ENCODE data around the gene CLEC4E.
"Not testable (repeated sequence)": the region's sequence is repeated elsewhere in the genome, so short reads cannot be mapped to it uniquely, and the experiment has no call there.

Gene CLEC4E

GRCh38 chr12:8546591-8546990 lies 5.9 kb upstream of the CLEC4E start:
- DNase-seq (ENCODE audit: low read depth) = no peak
- no peak overlapping the region for H3K4me3 ChIP-seq (ENCODE audit: control insufficient read depth, low read depth, low read length)
- no peak for TF ChIP-seq CTCF (IDR thresholded peaks at IDR 0.05; ENCODE audit: control insufficient read depth, insufficient read depth, low read depth, low read length, missing control alignments)

- no peak overlapping the region for H3K4me3 ChIP-seq (ENCODE audit: control insufficient read depth, low read depth, low read length)
- peak; percentile 17 for DNase-seq (ENCODE audit: low read depth)
- TF ChIP-seq CTCF (IDR thresholded peaks at IDR 0.05; ENCODE audit: control insufficient read depth, insufficient read depth, low read depth, low read length, missing control alignments) = peak; percentile 87
These were observed 3.6 kb upstream of the CLEC4E start for GRCh38 chr12:8544295-8544694.

GRCh38 chr12:8541562-8541961 lies 857 bp upstream of the CLEC4E start:
- DNase-seq (ENCODE audit: low read depth) = no peak
- TF ChIP-seq CTCF (IDR thresholded peaks at IDR 0.05; ENCODE audit: control insufficient read depth, insufficient read depth, low read depth, low read length, missing control alignments) = no peak

GRCh38 chr12:8537820-8538219 lies 2.9 kb downstream of the CLEC4E start:
- TF ChIP-seq CTCF (IDR thresholded peaks at IDR 0.05; ENCODE audit: control insufficient read depth, insufficient read depth, low read depth, low read length, missing control alignments) = peak; percentile 19
- DNase-seq (ENCODE audit: low read depth); H3K4me3 ChIP-seq (ENCODE audit: control insufficient read depth, low read depth, low read length): not testable (repeated sequence)

More at GRCh38 chr12:8541562-8541961, 857 bp upstream of the CLEC4E start:
- no peak overlapping the region for H3K4me3 ChIP-seq (ENCODE audit: control insufficient read depth, low read depth, low read length)

GRCh38 chr12:8532045-8532444 lies 8.7 kb downstream of the CLEC4E start:
- TF ChIP-seq CTCF (IDR thresholded peaks at IDR 0.05; ENCODE audit: control insufficient read depth, insufficient read depth, low read depth, low read length, missing control alignments) = no peak
- no peak overlapping the region for H3K4me3 ChIP-seq (ENCODE audit: control insufficient read depth, low read depth, low read length)
- DNase-seq (ENCODE audit: low read depth) = no peak

- TF ChIP-seq CTCF (IDR thresholded peaks at IDR 0.05; ENCODE audit: control insufficient read depth, insufficient read depth, low read depth, low read length, missing control alignments) = no peak
- no peak for DNase-seq (ENCODE audit: low read depth)
- H3K4me3 ChIP-seq (ENCODE audit: control insufficient read depth, low read depth, low read length) = no peak overlapping the region
These were observed 13.2 kb downstream of the CLEC4E start for GRCh38 chr12:8527250-8528130.
